ENCODE data around the gene BMS1.
"Not testable (repeated sequence)": the region's sequence is repeated elsewhere in the genome, so short reads cannot be mapped to it uniquely, and the experiment has no call there.

BMS1 gene

DNA sequence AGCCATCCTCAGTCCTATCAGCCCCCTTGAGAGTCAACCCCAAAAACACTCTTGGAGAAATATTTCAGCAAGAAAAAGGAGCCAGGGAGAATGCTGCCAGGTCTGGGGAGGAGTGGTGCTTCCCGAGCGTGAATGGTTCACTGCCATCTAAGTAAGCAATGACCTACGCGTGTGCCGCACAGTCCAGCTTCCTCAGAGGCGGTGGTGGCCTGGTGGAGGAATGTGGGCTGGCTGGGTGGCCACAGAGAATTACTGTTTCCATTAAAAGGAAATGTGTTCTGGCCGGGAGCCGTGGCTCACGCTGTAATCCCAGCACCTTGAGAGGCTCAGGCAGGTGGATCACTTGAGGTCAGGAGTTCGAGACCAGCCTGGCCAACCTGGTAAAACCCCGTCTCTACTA lies 77.4 kb downstream of the BMS1 start:
- FAIRE-seq; DNase-seq (ENCODE audit: insufficient read length, low spot score): not testable (repeated sequence)

DNA sequence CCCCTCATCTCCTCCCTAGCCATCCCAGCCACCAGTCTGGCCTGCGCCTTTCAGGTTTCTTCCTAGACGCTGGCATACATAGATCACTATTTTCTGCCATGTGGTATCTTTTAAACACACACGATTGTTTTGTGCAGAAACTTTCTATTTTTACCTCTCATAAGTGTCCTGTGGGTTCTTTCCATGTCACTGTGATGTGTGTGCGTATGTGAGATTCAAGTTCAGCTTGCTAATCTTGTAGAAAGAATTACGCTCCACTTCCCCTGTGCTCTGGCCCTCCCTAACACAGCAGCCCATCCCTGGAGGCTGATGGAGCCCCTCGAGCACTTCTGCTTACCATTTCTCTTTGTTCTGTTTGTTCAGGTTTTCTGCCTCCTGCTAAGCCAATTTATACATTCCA lies 80.2 kb downstream of the BMS1 start:
- not testable (repeated sequence) for FAIRE-seq

DNA sequence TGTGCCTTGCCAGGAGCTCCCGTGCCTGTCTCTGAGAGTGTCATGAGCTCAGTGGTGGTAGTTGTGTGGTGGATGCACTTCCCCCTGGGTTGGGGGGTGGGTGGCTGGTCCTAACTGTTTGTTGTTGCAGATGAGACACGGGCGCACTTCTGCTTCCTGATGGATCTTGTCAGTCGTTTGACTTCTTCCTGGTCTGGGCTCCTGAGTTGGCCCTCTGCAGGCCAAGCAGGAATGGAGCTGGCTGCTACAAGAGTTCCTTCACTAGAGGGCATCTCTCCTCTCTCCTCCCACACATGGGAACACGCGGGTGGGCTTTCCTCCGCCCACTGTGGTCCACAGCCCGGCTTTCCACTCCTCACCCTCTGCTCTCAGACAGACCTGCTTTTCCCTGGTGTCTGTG lies 82.0 kb downstream of the BMS1 start:
- DNase-seq (ENCODE audit: insufficient read length, low spot score): no peak
- FAIRE-seq: no peak

More for the DNA sequence above, 80.2 kb downstream of the BMS1 start:
- DNase-seq (ENCODE audit: insufficient read length, low spot score): not testable (repeated sequence)

DNA sequence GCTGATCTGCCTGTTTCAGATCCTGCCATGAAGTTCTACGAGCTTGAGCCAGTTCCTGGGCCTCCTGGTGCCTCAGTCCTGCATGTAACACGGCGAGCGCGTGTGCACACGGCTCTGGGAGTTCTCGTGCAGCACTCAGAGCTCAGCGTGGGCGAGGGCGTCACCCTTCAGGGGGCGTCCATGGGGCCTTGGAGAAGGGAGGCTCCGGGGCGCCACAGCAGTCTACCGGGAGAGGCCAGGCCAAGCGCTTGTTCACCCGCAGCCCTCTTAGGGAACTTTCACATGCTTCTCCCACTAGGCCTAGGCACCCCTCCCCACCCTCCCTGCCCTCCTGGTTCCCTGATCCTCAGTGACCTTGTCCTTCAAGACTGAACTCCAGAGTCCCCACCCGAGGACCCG lies 83.1 kb downstream of the BMS1 start:
- FAIRE-seq (no peak), DNase-seq (ENCODE audit: insufficient read length, low spot score) (no peak)

DNA sequence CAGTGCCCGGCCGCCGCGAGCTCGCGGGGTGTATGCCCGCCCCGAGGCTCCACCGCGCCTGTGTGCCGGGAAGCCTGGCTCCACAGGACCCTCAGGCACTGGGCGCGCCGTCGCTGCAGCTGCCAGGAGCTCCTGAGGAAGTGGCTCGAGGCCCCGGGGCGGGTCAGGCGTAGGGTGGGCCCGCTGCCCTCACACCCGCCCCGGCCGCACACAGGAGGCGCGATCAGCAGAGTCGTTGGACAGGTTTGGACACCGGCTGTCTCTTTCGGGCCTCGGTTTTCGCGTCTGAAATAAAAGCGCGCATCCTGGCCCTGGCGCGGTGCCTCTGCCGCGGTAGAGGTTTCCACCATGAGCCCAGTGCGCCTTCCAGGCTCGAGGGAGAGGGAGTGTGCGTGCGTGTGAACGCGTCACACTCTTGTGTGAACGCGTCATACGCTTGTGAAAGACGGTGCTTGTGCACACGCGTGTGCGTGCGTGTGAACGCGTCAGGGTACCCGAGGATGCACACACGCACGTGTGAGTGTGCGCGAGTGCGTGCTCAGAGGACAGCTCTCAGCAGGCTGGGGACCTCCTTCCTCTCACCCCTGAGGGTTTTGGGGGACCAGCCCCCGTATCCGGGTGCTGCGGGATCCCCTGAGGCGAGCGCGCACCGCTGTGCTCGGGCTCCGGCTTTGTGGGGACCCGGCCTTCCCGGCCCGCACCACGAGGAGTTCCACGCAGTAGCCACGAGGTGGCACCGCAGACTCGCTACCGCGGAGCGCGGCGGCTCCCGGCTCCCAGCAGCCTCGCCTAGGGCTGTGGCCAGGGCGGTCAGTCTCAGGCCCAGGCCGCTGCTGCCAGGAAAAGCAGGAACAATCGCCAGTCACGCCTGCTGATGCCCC lies 83.8 kb downstream of the BMS1 start:
- FAIRE-seq: no peak

DNA sequence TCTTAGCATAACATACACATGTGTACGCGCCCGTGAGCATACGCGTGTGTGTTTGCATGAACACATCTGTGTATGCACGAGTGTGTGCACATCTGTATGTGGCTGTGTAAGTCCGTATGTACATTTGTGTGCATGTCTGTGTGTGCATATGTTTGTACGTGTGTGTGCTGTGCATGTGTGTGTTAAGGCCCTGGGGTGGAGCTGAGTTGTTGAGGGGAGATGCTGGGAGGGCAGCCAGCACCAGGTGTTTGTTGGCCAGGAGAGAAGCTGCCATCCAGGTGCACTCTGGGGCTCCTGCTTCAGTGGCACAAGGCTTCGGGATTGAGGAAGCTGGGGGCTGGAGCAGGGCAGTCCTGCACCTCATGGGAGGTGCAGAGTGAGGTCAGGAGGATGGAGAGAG lies 85.0 kb downstream of the BMS1 start:
- FAIRE-seq: no peak
- DNase-seq (ENCODE audit: insufficient read length, low spot score): no peak

More for the DNA sequence above, 83.8 kb downstream of the BMS1 start:
- DNase-seq (ENCODE audit: insufficient read length, low spot score): peak; percentile 65

DNA sequence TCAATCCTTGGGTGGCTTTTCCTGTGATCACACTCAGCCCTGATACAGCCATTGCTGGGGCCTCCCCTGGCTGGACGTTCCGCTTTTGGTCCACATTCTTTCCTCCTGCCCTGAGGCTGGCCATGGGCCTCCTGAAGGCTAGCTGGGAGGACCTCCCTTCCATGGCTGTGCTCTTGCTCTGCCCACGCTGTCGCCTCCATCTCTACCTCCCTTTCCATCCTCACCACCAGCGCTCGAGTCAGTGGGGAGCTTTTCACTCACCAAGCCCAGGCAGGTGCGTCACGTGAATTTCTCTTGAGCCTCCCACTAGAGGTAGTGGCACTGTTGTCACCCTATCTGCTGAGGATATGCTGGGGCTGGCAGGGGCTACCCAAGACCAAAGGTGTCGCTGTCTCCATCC lies 85.9 kb downstream of the BMS1 start:
- FAIRE-seq (no peak), DNase-seq (ENCODE audit: insufficient read length, low spot score) (no peak)

DNA sequence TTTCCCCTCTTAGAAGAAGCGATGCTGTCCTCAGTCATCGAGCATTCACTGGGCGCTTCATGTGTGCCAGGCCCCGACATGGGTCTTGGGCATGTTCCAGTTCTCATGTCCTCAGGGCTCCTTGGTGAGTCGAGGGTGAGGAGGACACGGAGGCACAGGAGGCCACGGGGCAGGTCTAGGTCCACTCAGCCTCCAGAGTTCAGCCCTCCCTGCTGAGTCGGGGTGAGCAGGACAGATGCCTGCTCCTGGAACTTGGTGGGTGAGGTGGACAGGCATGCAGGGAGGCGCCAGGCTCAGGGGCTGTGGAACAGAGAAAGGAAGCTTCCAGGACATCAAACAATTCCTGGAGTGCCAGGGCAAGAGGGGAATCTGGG lies 87.4 kb downstream of the BMS1 start:
- FAIRE-seq (no peak), DNase-seq (ENCODE audit: insufficient read length, low spot score) (no peak)

DNA sequence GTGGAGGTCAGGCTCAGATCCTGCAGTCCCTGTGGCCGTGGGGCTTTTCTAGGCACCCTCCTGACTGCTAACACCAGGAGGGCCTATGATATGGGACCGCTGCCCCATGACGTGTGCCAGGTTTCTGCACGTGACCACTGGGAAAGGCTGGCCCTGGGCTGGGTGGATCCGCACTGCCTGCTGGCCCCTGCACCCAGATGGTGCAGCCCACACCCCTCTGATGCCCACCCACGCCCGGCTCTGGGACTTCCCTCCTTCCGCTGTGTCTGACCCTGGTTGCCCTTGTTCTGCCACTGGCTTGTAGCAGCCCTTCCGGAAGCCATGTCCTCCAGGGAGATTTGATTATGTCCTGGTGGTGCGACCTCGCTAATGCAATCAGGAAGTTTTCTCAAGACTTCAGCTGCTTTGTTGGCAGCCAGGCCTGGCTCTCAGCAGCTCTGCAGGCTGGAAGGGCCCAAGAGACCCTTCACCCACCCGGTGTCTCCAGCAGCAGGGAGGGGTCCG lies 88.6 kb downstream of the BMS1 start:
- not testable (repeated sequence) for FAIRE-seq; DNase-seq (ENCODE audit: insufficient read length, low spot score)

DNA sequence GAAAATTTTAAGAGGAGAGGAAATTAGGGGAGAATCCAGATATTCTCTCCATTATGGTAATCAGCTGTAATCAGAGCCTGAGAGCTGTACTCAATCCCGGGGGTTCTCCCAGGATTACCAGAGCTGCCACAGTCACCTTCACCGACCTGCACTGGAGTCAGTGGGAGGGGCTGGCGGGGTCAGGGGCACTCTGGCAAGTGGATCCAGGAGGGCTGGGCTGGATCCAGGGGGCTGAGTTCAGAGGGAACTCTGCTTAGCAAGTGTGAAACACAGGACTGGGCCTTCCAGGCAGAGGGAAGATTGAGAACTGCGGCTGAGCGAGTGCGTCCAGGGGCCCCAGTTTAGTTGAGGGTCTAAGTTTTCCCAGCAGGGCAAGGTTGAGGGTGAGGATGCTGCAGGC lies 89.2 kb downstream of the BMS1 start:
- DNase-seq (ENCODE audit: insufficient read length, low spot score) (no peak), FAIRE-seq (no peak)

DNA sequence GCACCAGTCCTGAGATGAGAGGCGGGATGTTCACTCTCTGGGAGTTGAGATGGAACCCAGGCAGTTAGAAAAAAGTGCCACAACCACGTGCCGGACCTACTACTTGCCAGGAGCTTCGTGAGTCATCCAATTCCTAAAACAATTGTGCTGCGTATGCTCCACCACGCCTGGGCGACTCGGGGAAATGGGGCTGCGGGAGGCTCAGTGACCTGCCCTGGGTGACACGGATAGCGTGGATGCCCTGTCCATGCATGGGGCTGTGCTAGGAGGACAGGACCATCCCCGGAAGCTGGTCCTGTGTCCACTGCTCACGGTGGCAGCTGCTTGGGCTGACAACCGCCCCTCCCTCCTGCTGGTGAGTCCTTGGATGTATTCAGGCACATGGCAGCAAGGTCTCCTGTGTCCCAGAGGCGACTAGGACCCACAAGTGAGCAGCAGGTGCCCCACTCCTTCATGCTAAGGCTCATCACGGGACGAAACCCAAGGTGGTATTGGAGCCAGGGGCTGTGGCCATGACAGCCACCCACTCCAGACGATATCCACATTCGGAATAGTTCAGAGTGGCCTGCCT lies 90.4 kb downstream of the BMS1 start:
- FAIRE-seq (no peak), DNase-seq (ENCODE audit: insufficient read length, low spot score) (no peak)

DNA sequence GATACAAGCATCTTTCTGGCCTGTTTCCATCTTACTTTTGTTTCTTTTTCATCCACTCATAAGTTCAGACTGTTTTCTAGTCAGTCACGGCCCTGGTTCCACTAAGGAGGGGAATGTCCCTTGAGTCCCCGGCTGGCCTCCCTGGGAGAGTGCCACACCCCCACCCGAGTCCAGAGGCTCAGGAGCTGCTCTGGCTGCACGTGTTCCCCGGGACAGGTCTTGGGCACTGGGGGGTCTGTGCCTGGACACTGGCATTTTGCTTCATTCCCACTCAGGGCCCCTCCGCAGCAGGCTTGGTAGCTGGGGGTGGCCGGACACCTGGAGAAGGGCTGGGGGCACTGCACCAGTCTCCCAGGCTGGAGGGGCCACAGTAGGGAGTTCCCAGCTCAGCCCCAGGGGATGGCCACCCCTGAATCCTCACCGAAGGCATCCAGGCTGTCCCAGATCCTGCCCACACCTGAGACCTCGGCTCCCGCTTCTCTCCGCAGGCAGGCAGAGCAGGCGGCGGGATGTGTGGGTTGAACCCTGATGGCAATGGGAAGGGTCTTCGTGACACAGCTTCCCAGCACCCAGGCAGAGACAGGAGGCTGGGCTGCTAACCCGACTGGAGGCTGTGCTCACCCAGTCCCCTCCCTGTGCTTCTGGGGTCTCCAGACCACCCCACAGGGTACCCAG lies 92.3 kb downstream of the BMS1 start:
- DNase-seq (ENCODE audit: insufficient read length, low spot score) (no peak), FAIRE-seq (no peak)

DNA sequence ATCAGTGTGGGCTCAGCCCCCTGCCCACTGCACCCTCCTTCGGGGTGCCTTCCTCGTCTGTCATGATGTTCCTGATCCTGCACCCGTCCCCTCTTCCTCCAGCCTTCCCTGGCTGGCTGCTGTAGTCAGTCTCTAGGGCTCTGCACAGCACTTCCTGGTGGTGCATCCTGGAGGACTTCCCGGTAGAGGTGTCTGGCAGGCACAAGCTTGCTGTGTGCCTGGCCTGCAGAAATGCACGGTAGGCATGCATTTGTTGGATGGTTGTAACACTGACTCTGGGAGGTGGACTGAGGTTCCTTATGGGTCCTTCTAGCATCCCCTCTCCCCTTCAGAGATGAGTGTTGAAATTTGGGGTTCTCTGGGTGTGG lies 92.8 kb downstream of the BMS1 start:
- DNase-seq (ENCODE audit: insufficient read length, low spot score) (no peak), FAIRE-seq (no peak)

DNA sequence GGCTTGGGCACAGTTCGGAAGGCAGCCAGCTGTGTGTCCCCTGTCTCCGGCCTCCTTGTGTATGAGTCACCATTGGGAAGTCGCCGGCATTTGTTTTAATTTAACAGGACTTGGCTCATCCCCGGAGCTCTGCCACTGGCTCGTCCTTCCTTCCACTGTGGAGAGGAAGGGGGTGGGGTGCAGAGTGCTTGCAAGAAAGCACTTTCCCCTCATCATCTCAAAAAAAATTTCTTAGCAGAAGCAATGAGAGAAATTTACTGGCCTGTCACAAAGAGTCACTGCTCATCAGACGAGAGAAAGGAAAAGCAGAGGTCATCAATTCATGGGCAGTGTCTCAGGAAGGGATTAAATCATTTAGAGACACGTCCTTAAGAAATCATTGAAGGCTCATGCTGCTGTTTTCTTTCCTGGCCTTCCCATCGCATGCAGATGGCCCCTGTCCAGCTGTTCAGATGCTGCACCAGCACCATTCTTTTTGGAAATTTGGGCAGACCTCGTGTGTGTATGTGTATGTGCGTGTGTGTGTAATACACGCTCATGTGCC lies 93.3 kb downstream of the BMS1 start:
- DNase-seq (ENCODE audit: insufficient read length, low spot score): no peak
- FAIRE-seq: no peak

DNA sequence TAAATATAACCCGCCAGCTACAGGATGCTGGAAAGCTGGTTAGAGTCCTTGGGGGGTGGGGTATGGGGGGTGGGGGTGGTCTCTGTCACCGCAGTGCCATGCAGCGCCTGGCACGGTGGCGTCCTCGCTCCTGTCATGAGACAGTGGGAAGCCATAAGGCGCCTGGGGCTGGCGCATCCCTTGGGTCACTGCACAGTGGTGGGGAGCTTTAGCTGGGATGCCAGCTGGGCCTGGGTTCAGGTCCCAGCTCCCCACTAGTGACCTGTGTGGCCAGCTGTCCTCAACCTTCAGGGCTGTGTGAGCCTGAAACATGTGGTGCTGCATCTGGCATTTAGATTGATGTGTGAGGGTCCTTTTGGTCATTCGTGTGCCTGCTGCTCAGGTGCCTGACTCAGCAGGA lies 93.9 kb downstream of the BMS1 start:
- DNase-seq (ENCODE audit: insufficient read length, low spot score) (no peak), FAIRE-seq (no peak)

DNA sequence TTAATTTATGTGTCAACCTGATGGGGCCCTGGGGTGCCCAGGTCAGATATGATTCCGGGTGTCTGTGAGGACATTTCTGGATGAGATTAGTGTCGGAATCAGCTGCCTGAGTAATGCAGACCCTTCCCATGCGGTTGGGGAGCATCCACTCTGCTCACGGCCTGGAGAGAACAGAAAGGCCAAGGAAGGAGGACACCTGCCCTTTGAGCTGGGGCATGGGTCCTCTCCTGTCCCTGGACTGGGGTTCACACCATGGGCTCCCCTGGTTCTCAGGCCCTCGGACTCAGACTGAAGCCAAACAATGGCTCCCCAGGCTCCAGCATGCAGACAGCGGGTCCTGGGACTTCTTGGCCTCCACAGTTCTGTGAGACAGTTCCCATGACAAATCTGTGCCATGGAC lies 94.3 kb downstream of the BMS1 start:
- no peak for DNase-seq (ENCODE audit: insufficient read length, low spot score)
- no peak for FAIRE-seq

DNA sequence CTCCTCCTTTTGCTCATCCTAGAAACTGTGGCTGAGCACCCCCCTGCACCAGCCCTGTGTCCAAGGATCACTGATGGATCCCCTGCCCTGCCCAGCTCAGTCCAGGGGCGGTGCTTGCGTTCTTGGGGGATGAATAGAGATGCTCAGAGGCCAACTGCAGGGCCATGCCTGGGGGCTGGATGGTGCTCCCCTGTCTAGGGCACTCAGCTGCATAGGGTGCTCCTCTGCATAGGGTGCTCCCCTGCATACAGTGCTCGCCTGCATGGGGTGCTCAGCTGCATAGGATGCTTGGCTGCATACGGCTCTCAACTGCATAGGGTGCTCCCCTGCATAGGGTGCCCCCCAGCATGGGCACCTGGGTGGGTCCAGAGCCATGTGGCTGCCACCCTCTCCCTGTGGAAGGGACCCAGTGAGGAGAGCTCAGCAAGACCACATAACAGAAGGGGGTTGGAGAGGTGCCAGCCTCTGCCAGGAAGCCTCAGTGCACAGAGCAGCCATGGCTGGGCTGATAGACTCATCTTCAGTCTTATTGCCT lies 95.0 kb downstream of the BMS1 start:
- no peak for FAIRE-seq
- DNase-seq (ENCODE audit: insufficient read length, low spot score): no peak

DNA sequence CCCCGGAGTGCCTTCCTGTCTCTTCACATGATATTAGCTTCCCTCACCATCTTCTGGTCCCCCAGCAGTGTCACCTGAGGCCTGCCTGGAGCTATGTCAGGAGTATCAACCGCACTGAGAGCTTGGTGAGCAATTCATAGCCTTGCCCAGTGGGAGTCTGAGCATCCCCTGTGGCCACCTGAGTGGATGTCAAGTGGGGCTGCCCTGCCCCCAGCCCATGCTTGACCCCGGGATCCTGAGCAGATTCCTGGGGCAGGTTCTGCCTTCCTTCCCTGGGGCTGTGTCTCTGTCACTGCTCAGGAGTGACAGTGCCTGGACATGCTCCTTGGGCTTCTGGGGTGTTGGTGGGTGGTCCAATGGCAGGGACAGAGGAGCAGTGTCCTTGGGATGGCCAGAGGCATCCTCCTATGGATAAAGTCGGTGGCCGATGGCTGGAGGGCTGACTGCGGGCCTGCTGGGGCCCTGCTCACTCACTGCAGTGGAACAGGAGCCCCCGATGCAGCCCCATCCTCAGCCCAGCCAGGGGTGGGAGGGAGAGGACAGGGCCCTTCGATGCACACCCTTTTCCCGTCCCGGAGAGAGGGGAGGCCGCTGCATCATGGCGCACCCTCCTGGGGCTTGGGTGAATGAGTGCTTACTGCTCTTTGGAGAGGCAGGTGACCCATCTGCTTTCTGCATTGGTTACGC lies 95.7 kb downstream of the BMS1 start:
- no peak for DNase-seq (ENCODE audit: insufficient read length, low spot score)
- FAIRE-seq: no peak

DNA sequence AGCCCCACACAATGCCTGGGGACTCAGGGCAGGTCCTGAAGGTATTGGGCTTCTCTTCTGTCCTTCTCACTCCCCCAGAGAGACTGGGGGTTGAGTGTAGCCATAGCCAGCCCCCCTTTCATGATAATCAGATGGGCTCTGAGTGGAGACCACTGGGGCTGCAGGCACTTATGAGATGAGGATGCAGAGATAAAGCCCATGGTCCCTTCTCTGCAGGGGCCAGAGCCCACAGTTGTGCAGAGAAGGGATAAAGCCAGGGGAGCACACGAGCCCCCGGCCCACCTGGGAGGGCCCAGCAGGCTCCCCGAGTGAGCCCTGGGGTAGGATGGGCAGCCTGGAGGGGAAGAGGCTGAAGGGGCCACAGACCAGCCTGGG lies 96.2 kb downstream of the BMS1 start:
- DNase-seq (ENCODE audit: insufficient read length, low spot score): no peak
- FAIRE-seq: no peak

DNA sequence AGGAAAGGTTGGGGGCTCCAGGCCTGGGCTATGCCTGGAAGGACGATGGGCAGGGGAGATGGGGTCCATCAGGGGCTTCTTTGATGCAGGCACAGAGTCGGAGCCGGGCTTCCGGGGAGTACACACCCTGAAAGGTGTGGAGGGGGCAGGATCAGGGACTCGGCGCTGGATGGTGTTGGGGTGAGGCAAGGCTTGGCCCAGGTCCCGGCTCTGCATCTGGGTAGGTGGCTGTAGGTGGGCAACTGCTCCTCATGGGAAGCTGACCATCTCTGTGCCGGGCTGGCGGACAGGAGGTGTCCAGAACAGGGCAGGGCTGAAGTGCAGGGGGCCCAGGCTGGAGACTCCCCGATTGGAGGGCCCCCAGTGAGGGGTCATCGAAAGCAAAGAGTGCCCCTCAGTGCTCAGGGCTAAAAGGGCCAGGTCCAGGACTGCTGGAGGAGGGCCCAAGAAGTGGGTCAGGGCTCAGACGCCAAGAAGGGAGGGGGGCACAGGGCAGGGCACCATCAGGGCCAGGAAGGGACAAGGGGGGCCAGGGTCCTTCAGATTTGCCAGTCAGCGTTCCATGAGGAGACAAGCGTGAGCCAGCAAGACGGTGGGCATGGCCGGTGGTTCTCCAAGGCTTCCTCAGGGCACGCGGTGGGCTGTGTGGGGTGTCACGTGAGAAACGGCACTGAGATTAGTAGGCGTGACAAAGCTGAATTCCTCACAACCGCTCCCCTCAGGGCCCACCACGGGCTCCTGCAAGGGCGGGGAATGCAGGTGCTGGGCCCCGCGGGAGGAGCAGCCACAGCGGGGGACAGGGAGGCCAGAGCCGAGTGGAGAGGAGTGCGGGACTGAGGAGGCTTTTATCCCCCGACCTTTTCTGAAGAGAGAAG lies 97.0 kb downstream of the BMS1 start:
- DNase-seq (ENCODE audit: insufficient read length, low spot score) (no peak), FAIRE-seq (no peak)

All from GM19239 (cell line).